Measurements from ENCODE around the gene HS6ST1.

- no peak for TF ChIP-seq CTCF (conservative IDR thresholded peaks at IDR 0.05 in 1 of 2, IDR thresholded peaks at IDR 0.05 in 1 of 2; ENCODE audit: low read depth in 1 of 2, low read length in 2 of 2)
- TF ChIP-seq EZH2 (IDR thresholded peaks at IDR 0.05; ENCODE audit: low read length, missing control alignments): no peak
Observed at GRCh38 chr2:128284037-128284441, 34.6 kb downstream of the HS6ST1 start.
